HEK293 (cell line): ENCODE measurements around the gene SYNM.

ENCODE experiments used
- CTCF ChIA-PET: fragments of 350-600 bp; formaldehyde crosslinking; extraction: SDS; loops from one replicate; lab custom pipeline; 2021; ENCODE audit warnings: antibody characterized with exemption; lab: Yijun Ruan, JAX
- POLR2A ChIA-PET: fragments of 300-600 bp; formaldehyde crosslinking; extraction: SDS; loops from one replicate; lab custom pipeline; 2020; ENCODE audit warnings: antibody characterized with exemption, inconsistent platforms; lab: Yijun Ruan, JAX
- H3K27ac ChIP-seq: fragments of 200-500 bp; sonication (Bioruptor generic); 2 replicates; pipeline ENCODE4 v1.5.1; 2014; ENCODE audit warnings: low read depth, low read length, control low read depth, inconsistent platforms; ENCODE audit errors: extremely low read depth
- H3K36me3 ChIP-seq, 2 experiments: fragments of 200-500 bp in 1 of 2; sonication (Bioruptor generic) in 1 of 2; 1 replicate in 1 of 2; 2 replicates in 1 of 2; pipeline ENCODE4 v1.5.1; 2014 to 2017; ENCODE audit warnings: inconsistent platforms in 2 of 2, low read length in 2 of 2; ENCODE audit not compliant: control insufficient read depth in 2 of 2, insufficient read depth in 1 of 2
- H3K4me1 ChIP-seq: fragments of 200-500 bp; sonication (Bioruptor generic); 2 replicates; pipeline ENCODE4 v1.5.1; 2014; ENCODE audit warnings: mild to moderate bottlenecking, low read length, inconsistent platforms; ENCODE audit not compliant: control insufficient read depth, insufficient read depth
- H3K4me3 ChIP-seq: 2 replicates; pipeline ENCODE4 v1.5.1; 2011; ENCODE audit warnings: low read depth, mild to moderate bottlenecking, control low read depth, low read length, moderate library complexity
- H3K9me3 ChIP-seq: fragments of 200-500 bp; sonication (Bioruptor generic); 2 replicates; pipeline ENCODE4 v1.5.1; 2014; ENCODE audit warnings: low read depth, low read length, inconsistent platforms; ENCODE audit not compliant: control insufficient read depth, insufficient read depth
- KLF9 ChIP-seq: fragments of 450-650 bp; formaldehyde crosslinking; IDR thresholded peaks from 2 replicates; pipeline ENCODE4 v1.5.1; 2016; ENCODE audit warnings: missing biosample characterization, missing genetic modification characterization, low read depth
- PRDM6 ChIP-seq: fragments of 450-650 bp; formaldehyde crosslinking; IDR thresholded peaks from 2 replicates; pipeline ENCODE4 v1.5.1; 2017; ENCODE audit warnings: missing biosample characterization, missing genetic modification characterization
- TSHZ1 ChIP-seq: fragments of 450-650 bp; formaldehyde crosslinking; IDR thresholded peaks from 2 replicates; pipeline ENCODE4 v1.5.1; 2016; ENCODE audit warnings: missing biosample characterization, missing genetic modification characterization, borderline replicate concordance
- ZBTB10 ChIP-seq: fragments of 450-650 bp; formaldehyde crosslinking; IDR thresholded peaks from 2 replicates; pipeline ENCODE4 v1.5.1; 2016; ENCODE audit warnings: missing biosample characterization, missing genetic modification characterization
- ZBTB17 ChIP-seq: fragments of 450-650 bp; formaldehyde crosslinking; IDR thresholded peaks from 2 replicates; pipeline ENCODE4 v1.5.1; 2016; ENCODE audit warnings: missing biosample characterization, missing genetic modification characterization
- ZNF2 ChIP-seq: fragments of 450-650 bp; formaldehyde crosslinking; IDR thresholded peaks from 2 replicates; pipeline ENCODE4 v1.5.1; 2016; ENCODE audit warnings: missing biosample characterization, missing genetic modification characterization
- ZNF280C ChIP-seq: fragments of 450-650 bp; formaldehyde crosslinking; IDR thresholded peaks from 2 replicates; pipeline ENCODE4 v1.5.1; 2016; ENCODE audit warnings: missing biosample characterization, missing genetic modification characterization
- ZNF398 ChIP-seq: fragments of 450-650 bp; formaldehyde crosslinking; IDR thresholded peaks from 2 replicates; pipeline ENCODE4 v1.5.1; 2017; ENCODE audit warnings: missing biosample characterization, missing genetic modification characterization
- ZNF513 ChIP-seq: fragments of 450-650 bp; IDR thresholded peaks from 2 replicates; pipeline ENCODE4 v1.5.1; 2018; ENCODE audit warnings: missing biosample characterization, missing genetic modification characterization
- ZNF621 ChIP-seq: fragments of 450-650 bp; formaldehyde crosslinking; IDR thresholded peaks from 2 replicates; pipeline ENCODE4 v1.5.1; 2017; ENCODE audit warnings: missing biosample characterization, missing genetic modification characterization
- ZNF707 ChIP-seq: fragments of 450-650 bp; formaldehyde crosslinking; IDR thresholded peaks from 2 replicates; pipeline ENCODE4 v1.5.1; 2016; ENCODE audit warnings: missing biosample characterization, missing genetic modification characterization
- ZNF76 ChIP-seq: fragments of 450-650 bp; formaldehyde crosslinking; IDR thresholded peaks from 2 replicates; pipeline ENCODE4; 2016; ENCODE audit warnings: low read depth, missing biosample characterization, missing genetic modification characterization, borderline replicate concordance

The SYNM gene

GRCh38 chr15:99096894-99097426, 7.9 kb upstream of the SYNM start:
- CTCF ChIA-PET = interaction anchor here (1.3 to 1.7 kb wide), 3 partner anchors 117 to 655 kb away, joined by 4 to 10 read pairs (median 8); no protein-coding TSS in a partner anchor
- Histone ChIP-seq H3K27ac (no peak overlapping the region), H3K4me3 (no peak overlapping the region), H3K36me3 (no peaks in the 10 kb centered on the region), H3K4me1 (no peaks in the 10 kb centered on the region; the same call in 1 of the 2 replicates), H3K9me3 (no peaks in the 10 kb centered on the region)
- POLR2A ChIA-PET = interaction anchor here (0.5 to 0.7 kb wide), 2 partner anchors 8 to 113 kb away, joined by 3 read pairs; partner anchors contain the start of gene SYNM
- no peak for TF ChIP-seq ZNF707
- no peak for TF ChIP-seq ZNF280C (tag by site-specific recombination)
- no peak for TF ChIP-seq PRDM6 (tag by site-specific recombination)
- no peak for TF ChIP-seq ZNF398
- TF ChIP-seq TSHZ1 (tag by site-specific recombination) = no peak
- TF ChIP-seq KLF9 (tag by site-specific recombination) = no peak
- no peak for TF ChIP-seq ZNF76 (tag by site-specific recombination)

GRCh38 chr15:99097441-99098410, 7.2 kb upstream of the SYNM start:
- no peak overlapping the region for H3K4me3 ChIP-seq
- no peak overlapping the region for H3K27ac ChIP-seq
- H3K9me3 ChIP-seq = no peaks in the 10 kb centered on the region
- TF ChIP-seq ZNF621 (tag by site-specific recombination) (no peak), ZNF2 (no peak), ZNF513 (tag by site-specific recombination) (no peak), ZBTB10 (tag by site-specific recombination) (no peak), ZBTB17 (no peak)
- ChIA-PET POLR2A (interaction anchor here (0.7 kb wide), 1 partner anchor 7 kb away, joined by 3 read pairs; the partner anchor contains the start of gene SYNM), CTCF (interaction anchor here (0.7 to 6.2 kb wide), 5 partner anchors 75 to 655 kb away, joined by 3 to 118 read pairs (median 8); no protein-coding TSS in a partner anchor)
- no peaks in the 10 kb centered on the region; the same call in 1 of the 2 replicates for H3K4me1 ChIP-seq
- no peaks in the 10 kb centered on the region for H3K36me3 ChIP-seq
